K562 (cell line): Measurements from ENCODE around the gene TRPC4AP. TPM values are rescaled to one million over a fixed set of nuclear protein-coding genes. Genes with fewer than 3 reads are reported as not detected.

Experiments
- ATAC-seq: fragments of 200-7000 bp; cut with Tn5 transposase; 3 replicates; pipeline ENCODE4 v1.9.1; 2020; ENCODE audit warnings: moderate library complexity
- BruUV-seq: library from RNA; stranded (reverse); fragments of 400-500 nt; replicated peaks from 2 replicates; lab custom pipeline; 2021; lab: Mats Ljungman, UMichigan
- CTCF ChIA-PET: fragments of 300-600 bp; formaldehyde crosslinking; extraction: SDS; loops from one replicate; lab custom pipeline; 2021; ENCODE audit warnings: low intra/inter-chr PET ratio; lab: Yijun Ruan, JAX
- POLR2A ChIA-PET: fragments of 300-600, 350-650 bp; sonication (Branson Sonifier 250); formaldehyde crosslinking; extraction: SDS; loops from one replicate; lab custom pipeline; 2021; ENCODE audit warnings: antibody characterized with exemption, inconsistent platforms; lab: Yijun Ruan, JAX
- DNase-seq, 4 experiments: peaks; one replicate each; pipeline versions ENCODE4 v3.0.0 to v3.0.0-alpha.2; 2011 to 2018; ENCODE audit warnings: low spot score in 3 of 4, mixed read lengths in 3 of 4; ENCODE audit errors: extremely low read depth in 1 of 4
- FAIRE-seq: peaks from 2 replicates; lab custom pipeline; 2011; peaks lifted over from hg19 to GRCh38; lab: Jason Lieb, UNC
- H2AFZ ChIP-seq: 2 replicates; pipeline ENCODE4 v1.6.0; 2011; ENCODE audit warnings: low read depth, low read length, control low read depth, inconsistent platforms
- H3K27ac ChIP-seq: fragments of 200-600 bp; 3 replicates; pipeline ENCODE4 v1.8.0; 2011; ENCODE audit warnings: low read depth, mild to moderate bottlenecking, control low read depth, inconsistent platforms, low read length, moderate library complexity, mixed read lengths; ENCODE audit errors: extremely low read depth
- H3K27me3 ChIP-seq, 2 experiments: fragments of 300-600 bp in 1 of 2; 2 replicates in 1 of 2; 3 replicates in 1 of 2; pipeline versions ENCODE4 v1.6.0 to v1.8.0; 2011; ENCODE audit warnings: inconsistent platforms in 2 of 2, low read length in 2 of 2, mild to moderate bottlenecking in 1 of 2, mixed read lengths in 1 of 2, moderate library complexity in 1 of 2; ENCODE audit not compliant: control insufficient read depth in 2 of 2, insufficient read depth in 2 of 2
- H3K36me3 ChIP-seq: fragments of 300-600 bp; 3 replicates; pipeline ENCODE4 v1.8.0; 2011; ENCODE audit warnings: mild to moderate bottlenecking, low read length, inconsistent platforms; ENCODE audit not compliant: control insufficient read depth, insufficient read depth
- H3K4me1 ChIP-seq, 2 experiments: fragments of 200-600 bp in 1 of 2; replicated peaks in 1 of 2; 2 replicates in 1 of 2; 3 replicates in 1 of 2; pipeline versions ENCODE4 v1.5.1 to v1.8.0; 2011; ENCODE audit warnings: inconsistent platforms in 2 of 2, low read length in 2 of 2, mild to moderate bottlenecking in 1 of 2, mixed read lengths in 1 of 2, moderate library complexity in 1 of 2; ENCODE audit not compliant: control insufficient read depth in 2 of 2, insufficient read depth in 2 of 2
- H3K4me2 ChIP-seq: 2 replicates; pipeline ENCODE4 v1.6.1; 2011; ENCODE audit warnings: low read length, control low read depth, inconsistent platforms, mixed read lengths; ENCODE audit not compliant: insufficient read depth
- H3K4me3 ChIP-seq: fragments of 200-600 bp; sonication (generic), shearing (Covaris generic); 2 replicates; pipeline ENCODE4 v1.5.1; 2016; ENCODE audit warnings: control low read depth, inconsistent platforms
- H3K79me2 ChIP-seq: fragments of 200-600 bp; 3 replicates; pipeline ENCODE4 v1.8.0; 2011; ENCODE audit warnings: low read length, inconsistent platforms; ENCODE audit not compliant: control insufficient read depth, insufficient read depth
- H3K9ac ChIP-seq, 2 experiments: 2 replicates each; pipeline versions ENCODE4 v1.6.0 to v1.6.1; 2011; ENCODE audit warnings: low read depth in 2 of 2, low read length in 2 of 2, control low read depth in 1 of 2, inconsistent platforms in 1 of 2, mild to moderate bottlenecking in 1 of 2, mixed read lengths in 1 of 2; ENCODE audit not compliant: insufficient read depth in 1 of 2
- H3K9me1 ChIP-seq: one replicate; pipeline ENCODE4 v1.6.0; 2011; ENCODE audit warnings: inconsistent platforms, mild to moderate bottlenecking, low read length, moderate library complexity; ENCODE audit not compliant: control insufficient read depth, insufficient read depth
- H3K9me3 ChIP-seq: replicated peaks from 2 replicates; pipeline ENCODE4 v1.5.1; 2011; ENCODE audit warnings: low read depth, low read length, inconsistent platforms; ENCODE audit not compliant: control insufficient read depth, insufficient read depth
- H4K20me1 ChIP-seq: replicated peaks from 2 replicates; pipeline ENCODE4 v1.6.1; 2011; ENCODE audit warnings: low read length, inconsistent platforms, mixed read lengths; ENCODE audit not compliant: control insufficient read depth, insufficient read depth
- ARID1B ChIP-seq: fragments of 450-650 bp; IDR thresholded peaks from 2 replicates; pipeline ENCODE4 v1.6.1; 2016; ENCODE audit warnings: antibody characterized with exemption, mild to moderate bottlenecking, inconsistent platforms
- BACH1 ChIP-seq: fragments of 200-800 bp; sonication (Bioruptor generic); IDR thresholded peaks from 2 replicates; pipeline ENCODE4 v1.6.1; 2016; ENCODE audit warnings: missing genetic modification characterization, missing compliant biosample characterization
- COPS2 ChIP-seq: fragments of 450-650 bp; conservative IDR thresholded peaks from 2 replicates; pipeline ENCODE4 v1.6.1; 2016; ENCODE audit warnings: mild to moderate bottlenecking, moderate library complexity
- EZH2 ChIP-seq: IDR thresholded peaks from 2 replicates; pipeline ENCODE4 v1.6.1; 2012; ENCODE audit warnings: low read depth, mild to moderate bottlenecking, inconsistent platforms, low read length, borderline replicate concordance
- FOXP1 ChIP-seq: sonication (generic); formaldehyde crosslinking; IDR thresholded peaks from 2 replicates; pipeline ENCODE4 v1.8.0; 2022; ENCODE audit warnings: mild to moderate bottlenecking, missing genetic modification reagents
- MAFF ChIP-seq: IDR thresholded peaks from 2 replicates; pipeline ENCODE4 v1.6.1; 2012; ENCODE audit warnings: low read length, improper control_type of control experiment
- MAFG ChIP-seq: fragments of 450-650 bp; conservative IDR thresholded peaks from 2 replicates; pipeline ENCODE4 v1.6.1; 2016; ENCODE audit warnings: missing genetic modification characterization, missing compliant biosample characterization
- MAFK ChIP-seq: IDR thresholded peaks from 2 replicates; pipeline ENCODE4 v1.6.1; 2011; ENCODE audit warnings: low read length, improper control_type of control experiment
- MXD1 ChIP-seq: fragments of 250-450 bp; sonication (Bioruptor Pico); IDR thresholded peaks from 2 replicates; pipeline ENCODE4 v1.8.0; 2021; ENCODE audit warnings: borderline replicate concordance, mild to moderate bottlenecking, moderate library complexity; ENCODE audit not compliant: poor library complexity, severe bottlenecking
- NELFE ChIP-seq: IDR thresholded peaks from 2 replicates; pipeline ENCODE4 v1.6.1; 2011; ENCODE audit warnings: mild to moderate bottlenecking; ENCODE audit not compliant: insufficient read depth, insufficient read length
- NR2C1 ChIP-seq, 2 experiments: fragments of 450-650 bp; IDR thresholded peaks; 2 replicates each; pipeline ENCODE4 v1.6.1; 2017; ENCODE audit warnings: mild to moderate bottlenecking in 2 of 2, antibody characterized with exemption in 1 of 2, inconsistent platforms in 1 of 2, missing compliant biosample characterization in 1 of 2, missing genetic modification characterization in 1 of 2
- PCBP2 ChIP-seq: fragments of 200-400 bp; formaldehyde crosslinking; IDR thresholded peaks from 2 replicates; pipeline ENCODE4 v1.6.1; 2018; ENCODE audit warnings: low read length, low read depth, mild to moderate bottlenecking, moderate library complexity; ENCODE audit not compliant: poor library complexity, severe bottlenecking
- RBM25 ChIP-seq: fragments of 200-400 bp; formaldehyde crosslinking; IDR thresholded peaks from 2 replicates; pipeline ENCODE4 v1.6.1; 2018; ENCODE audit warnings: low read length, low read depth, moderate library complexity; ENCODE audit not compliant: severe bottlenecking
- SMARCA4 ChIP-seq: fragments of 450-650 bp; IDR thresholded peaks from 2 replicates; pipeline ENCODE4 v1.6.1; 2016
- TCF15 ChIP-seq: fragments of 250-450 bp; sonication (Bioruptor Pico); IDR thresholded peaks from 2 replicates; pipeline ENCODE4 v1.8.0; 2022; ENCODE audit warnings: moderate library complexity, mild to moderate bottlenecking, inconsistent platforms
- TFAP4 ChIP-seq: sonication (generic); formaldehyde crosslinking; IDR thresholded peaks from 2 replicates; pipeline ENCODE4 v1.8.0; 2022; ENCODE audit warnings: missing genetic modification reagents, mild to moderate bottlenecking, moderate library complexity, borderline replicate concordance
- ZEB2 ChIP-seq: fragments of 450-650 bp; IDR thresholded peaks from 2 replicates; pipeline ENCODE4 v1.6.1; 2016
- ZNF23 ChIP-seq: fragments of 250-450 bp; sonication (Bioruptor Pico); IDR thresholded peaks from 2 replicates; pipeline ENCODE4 v1.4.0; 2020; ENCODE audit warnings: mild to moderate bottlenecking
- ZNF551 ChIP-seq: fragments of 250-450 bp; sonication (Bioruptor Pico); IDR thresholded peaks from 2 replicates; pipeline ENCODE4 v1.5.0; 2021; ENCODE audit warnings: mild to moderate bottlenecking, moderate library complexity
- ZNF644 ChIP-seq: fragments of 200-800 bp; sonication (Bioruptor generic); IDR thresholded peaks from 2 replicates; pipeline ENCODE4 v1.6.1; 2016; ENCODE audit warnings: low read depth, missing genetic modification characterization, missing compliant biosample characterization
- ZSCAN29 ChIP-seq: fragments of 450-650 bp; IDR thresholded peaks from 2 replicates; pipeline ENCODE4 v1.6.1; 2017
- WGBS: fragments of 100-300 bp; shearing (Covaris generic); methylation state at CpG from one replicate; pipeline ENCODE4 v1.1.6; 2016; ENCODE audit warnings: low coverage, mixed read lengths; ENCODE audit not compliant: insufficient coverage; ENCODE audit errors: missing lambda C conversion rate; 5-methylcytosine and 5-hydroxymethylcytosine counted together
- in situ Hi-C: fragments of 300-500 bp; cut with MboI; formaldehyde crosslinking; loops from 4 replicates; pipeline ENCODE4 v1.15.0; 2018; ENCODE audit warnings: inconsistent platforms, mixed read lengths
- intact Hi-C: fragments of 100-400 bp; cut with micrococcal nuclease; formaldehyde crosslinking; loops from 2 replicates; pipeline ENCODE4 v1.14.2; 2022
- polyA plus RNA-seq, 8 experiments: library from polyadenylated mRNA; depleted of rRNA in 4 of 8; stranded (reverse) in 5 of 8; unstranded in 3 of 8; fragments of >200 nt; fragmentation: Nextera tagmentation in 2 of 8; fragmentation: Illumina TruSeq in 1 of 8; extraction: Ambion mirVana in 2 of 8; extraction: Trizol in 1 of 8; gene quantifications; 2 replicates each; pipeline versions ENCODE4 v1.2.1 to v1.2.3, GENCODE V29; 2011 to 2014; ENCODE audit warnings: inconsistent platforms in 1 of 8, missing spikeins in 1 of 8
- total RNA-seq, 7 experiments: library from RNA; depleted of rRNA in 6 of 7; stranded (reverse); fragments of >200 nt in 6 of 7; fragmentation: Illumina TruSeq in 2 of 7; extraction: Trizol in 2 of 7; gene quantifications; 2 replicates each; pipeline versions ENCODE4 v1.2.1 to v1.2.3, GENCODE V29; 2011 to 2021; ENCODE audit warnings: low replicate concordance in 1 of 7

Gene TRPC4AP
- total and polyA plus RNA-seq, 9 of the 15 experiments (the other 6 are each of a cell fraction or from before 2014, with no cell fraction given), result 2.3 to 70.3 (median 33.3) TPM

GRCh38 chr20:34976286-34976685 is 116.3 kb downstream of the TRPC4AP start (continued):
- no peak for TF ChIP-seq FOXP1
- TF ChIP-seq TFAP4 (CRISPR knock-in tag), result no peak
- no peak for TF ChIP-seq ZNF644 (tag)
- no peak for TF ChIP-seq NELFE
- TF ChIP-seq TCF15, result no peak
- TF ChIP-seq ZNF551 (CRISPR knock-in tag), result no peak

- H3K36me3 ChIP-seq, result no peaks in the 10 kb centered on the region
- no peaks in the 10 kb centered on the region for H4K20me1 ChIP-seq
- intact Hi-C loops (no loop called here), in situ Hi-C loops (no loop called here)
- 3% methylated on average over 4 of the region's 4 CpGs for WGBS
- H3K9me3 ChIP-seq, result no peaks in the 10 kb centered on the region
- H3K79me2 ChIP-seq, result no peaks in the 10 kb centered on the region
- H3K9me1 ChIP-seq, result peaks cover 3% of the 10 kb centered on the region
- H3K4me3 ChIP-seq, result no peak overlapping the region
- peak overlapping the region; percentile 56; the same call in 1 of the 2 replicates for H2AFZ ChIP-seq
- no peaks in the 10 kb centered on the region for H3K27me3 ChIP-seq
- ChIA-PET POLR2A (interaction anchor here (1.1 to 1.6 kb wide), 2 partner anchors 12 to 18 kb away, joined by 4 to 5 read pairs; no protein-coding TSS in a partner anchor), CTCF (no interaction called here)
- H3K27ac ChIP-seq, result no peak overlapping the region
- no TSS peak for BruUV-seq
- DNase-seq (peak in 2 of 4 experiments; percentile 40 to 42), FAIRE-seq (peak; percentile 73), ATAC-seq (peak; percentile 58)
- H3K4me2 ChIP-seq, result peak overlapping the region; percentile 26; the same call in 1 of the 2 replicates
- H3K9ac ChIP-seq, result no peak overlapping the region
- H3K4me1 ChIP-seq, result peaks cover 11 to 20% of the 10 kb centered on the region in 2 experiments; a peak in 4 of 5 replicates
- TF ChIP-seq NR2C1 (IDR thresholded peaks at IDR 0.05), result no peak
- no peak for TF ChIP-seq NR2C1 (tag; IDR thresholded peaks at IDR 0.05)
- TF ChIP-seq RBM25, result no peak
- no peak for TF ChIP-seq EZH2
- TF ChIP-seq MXD1 (CRISPR knock-in tag), result no peak
- TF ChIP-seq ARID1B, result peak; percentile 52; the same call in 1 of the 2 replicates
- TF ChIP-seq MAFK, result peak; percentile 32; the same call in 1 of the 2 replicates
- TF ChIP-seq ZSCAN29, result no peak
- 0 out of 2 replicates have a peak, but pooled peaks have one; percentile 19 for TF ChIP-seq ZEB2
- TF ChIP-seq BACH1 (tag), result no peak
- TF ChIP-seq PCBP2, result no peak
- TF ChIP-seq MAFG (tag), result peak; percentile 53
- TF ChIP-seq ZNF23, result no peak
- peak; percentile 37; the same call in 1 of the 2 replicates for TF ChIP-seq SMARCA4
- TF ChIP-seq COPS2, result no peak
- TF ChIP-seq MAFF, result peak; percentile 18; the same call in 1 of the 2 replicates
These were observed 118.4 kb downstream of the TRPC4AP start for GRCh38 chr20:34974246-34974645.
